ENCODE measurements around the gene CCDC73.
"Not testable (repeated sequence)": the region's sequence is repeated elsewhere in the genome, so short reads cannot be mapped to it uniquely, and the experiment has no call there.

The CCDC73 gene

GRCh38 chr11:32821917-32822560 lies 27.6 kb upstream of the CCDC73 start:
- Mint-ChIP-seq H3K36me3 (ENCODE audit: low read depth) (no peaks in the 10 kb centered on the region), H3K27ac (peak overlapping the region; percentile 60), H3K27me3 (peaks cover 5% of the 10 kb centered on the region), H3K9me3 (no peaks in the 10 kb centered on the region), H3K4me1 (ENCODE audit: low read depth) (peaks cover 26% of the 10 kb centered on the region), H3K4me3 (peak overlapping the region; percentile 16)
- no peak for DNase-seq

GRCh38 chr11:32821517-32821916 lies 27.1 kb upstream of the CCDC73 start:
- Mint-ChIP-seq H3K4me1 (ENCODE audit: low read depth) (peaks cover 26% of the 10 kb centered on the region), H3K27me3 (peaks cover 5% of the 10 kb centered on the region), H3K4me3 (peak overlapping the region; percentile 16), H3K27ac (peak overlapping the region; percentile 60), H3K36me3 (ENCODE audit: low read depth) (no peaks in the 10 kb centered on the region), H3K9me3 (no peaks in the 10 kb centered on the region)
- DNase-seq = no peak

GRCh38 chr11:32820497-32820896 lies 26.0 kb upstream of the CCDC73 start:
- peaks cover 28% of the 10 kb centered on the region for H3K4me1 Mint-ChIP-seq (ENCODE audit: low read depth)
- no peak overlapping the region for H3K4me3 Mint-ChIP-seq
- H3K27ac Mint-ChIP-seq = peak overlapping the region; percentile 38
- H3K9me3 Mint-ChIP-seq = no peaks in the 10 kb centered on the region
- no peak for DNase-seq
- peaks cover 5% of the 10 kb centered on the region for H3K27me3 Mint-ChIP-seq
- H3K36me3 Mint-ChIP-seq (ENCODE audit: low read depth) = no peaks in the 10 kb centered on the region

GRCh38 chr11:32819187-32819586 lies 24.7 kb upstream of the CCDC73 start:
- H3K27ac Mint-ChIP-seq = no peak overlapping the region
- DNase-seq = no peak
- H3K4me3 Mint-ChIP-seq = no peak overlapping the region
- no peaks in the 10 kb centered on the region for H3K36me3 Mint-ChIP-seq (ENCODE audit: low read depth)
- no peaks in the 10 kb centered on the region for H3K9me3 Mint-ChIP-seq
- H3K4me1 Mint-ChIP-seq (ENCODE audit: low read depth) = peaks cover 28% of the 10 kb centered on the region
- peaks cover 7% of the 10 kb centered on the region for H3K27me3 Mint-ChIP-seq

GRCh38 chr11:32817852-32818183 lies 23.4 kb upstream of the CCDC73 start:
- no peak for DNase-seq
- Mint-ChIP-seq H3K27me3 (peaks cover 2% of the 10 kb centered on the region), H3K9me3 (no peaks in the 10 kb centered on the region), H3K4me3 (no peak overlapping the region), H3K4me1 (ENCODE audit: low read depth) (peaks cover 28% of the 10 kb centered on the region), H3K27ac (no peak overlapping the region), H3K36me3 (ENCODE audit: low read depth) (no peaks in the 10 kb centered on the region)

GRCh38 chr11:32817181-32817851 lies 22.9 kb upstream of the CCDC73 start:
- no peak for DNase-seq
- Mint-ChIP-seq H3K27me3 (peaks cover 2% of the 10 kb centered on the region), H3K4me3 (no peak overlapping the region), H3K36me3 (ENCODE audit: low read depth) (no peaks in the 10 kb centered on the region), H3K4me1 (ENCODE audit: low read depth) (peaks cover 26% of the 10 kb centered on the region), H3K27ac (peak overlapping the region; percentile 11), H3K9me3 (no peaks in the 10 kb centered on the region)

GRCh38 chr11:32809313-32809712 lies 14.9 kb upstream of the CCDC73 start:
- Mint-ChIP-seq H3K36me3 (ENCODE audit: low read depth) (no peaks in the 10 kb centered on the region), H3K27ac (no peak overlapping the region), H3K4me1 (ENCODE audit: low read depth) (no peaks in the 10 kb centered on the region), H3K27me3 (no peaks in the 10 kb centered on the region), H3K9me3 (no peaks in the 10 kb centered on the region), H3K4me3 (no peak overlapping the region)
- DNase-seq = peak; percentile 50

GRCh38 chr11:32796425-32796824 lies 2.0 kb upstream of the CCDC73 start:
- Mint-ChIP-seq H3K4me1 (ENCODE audit: low read depth) (peaks cover 9% of the 10 kb centered on the region), H3K4me3 (no peak overlapping the region), H3K27ac (no peak overlapping the region), H3K36me3 (ENCODE audit: low read depth) (no peaks in the 10 kb centered on the region), H3K27me3 (peaks cover 18% of the 10 kb centered on the region), H3K9me3 (no peaks in the 10 kb centered on the region)
- no peak for DNase-seq

- H3K4me3 Mint-ChIP-seq = peak overlapping the region; percentile 33
- no peaks in the 10 kb centered on the region for H3K9me3 Mint-ChIP-seq
- peaks cover 9% of the 10 kb centered on the region for H3K4me1 Mint-ChIP-seq (ENCODE audit: low read depth)
- H3K27me3 Mint-ChIP-seq = peaks cover 24% of the 10 kb centered on the region
- peak; percentile 74 for DNase-seq
- H3K36me3 Mint-ChIP-seq (ENCODE audit: low read depth) = no peaks in the 10 kb centered on the region
- no peak overlapping the region for H3K27ac Mint-ChIP-seq
Measured at GRCh38 chr11:32792948-32793475, 1.4 kb downstream of the CCDC73 start.

GRCh38 chr11:32792111-32792947 lies 2.1 kb downstream of the CCDC73 start:
- peaks cover 24% of the 10 kb centered on the region for H3K27me3 Mint-ChIP-seq
- no peak for DNase-seq
- no peak overlapping the region for H3K27ac Mint-ChIP-seq
- peaks cover 9% of the 10 kb centered on the region for H3K4me1 Mint-ChIP-seq (ENCODE audit: low read depth)
- no peak overlapping the region for H3K4me3 Mint-ChIP-seq
- no peaks in the 10 kb centered on the region for H3K9me3 Mint-ChIP-seq
- no peaks in the 10 kb centered on the region for H3K36me3 Mint-ChIP-seq (ENCODE audit: low read depth)

GRCh38 chr11:32790916-32791315 lies 3.5 kb downstream of the CCDC73 start:
- no peaks in the 10 kb centered on the region for H3K36me3 Mint-ChIP-seq (ENCODE audit: low read depth)
- peaks cover 24% of the 10 kb centered on the region for H3K27me3 Mint-ChIP-seq
- H3K4me3 Mint-ChIP-seq = no peak overlapping the region
- no peak for DNase-seq
- H3K4me1 Mint-ChIP-seq (ENCODE audit: low read depth) = peaks cover 9% of the 10 kb centered on the region
- no peaks in the 10 kb centered on the region for H3K9me3 Mint-ChIP-seq
- H3K27ac Mint-ChIP-seq = no peak overlapping the region

- Mint-ChIP-seq H3K4me3 (no peak overlapping the region), H3K9me3 (no peaks in the 10 kb centered on the region), H3K27ac (no peak overlapping the region), H3K4me1 (ENCODE audit: low read depth) (no peaks in the 10 kb centered on the region), H3K36me3 (ENCODE audit: low read depth) (no peaks in the 10 kb centered on the region), H3K27me3 (peaks cover 11% of the 10 kb centered on the region)
- DNase-seq = no peak
Measured at GRCh38 chr11:32786811-32787210, 7.7 kb downstream of the CCDC73 start.

- DNase-seq = no peak
- Mint-ChIP-seq H3K27me3 (peaks cover 15% of the 10 kb centered on the region), H3K4me1 (ENCODE audit: low read depth) (no peaks in the 10 kb centered on the region), H3K4me3 (no peak overlapping the region), H3K36me3 (ENCODE audit: low read depth) (no peaks in the 10 kb centered on the region), H3K9me3 (no peaks in the 10 kb centered on the region), H3K27ac (no peak overlapping the region)
Measured at GRCh38 chr11:32785262-32785661, 9.2 kb downstream of the CCDC73 start.

GRCh38 chr11:32781721-32782120 lies 12.7 kb downstream of the CCDC73 start:
- no peak for DNase-seq
- H3K9me3 Mint-ChIP-seq = no peaks in the 10 kb centered on the region
- no peaks in the 10 kb centered on the region for H3K36me3 Mint-ChIP-seq (ENCODE audit: low read depth)
- no peak overlapping the region for H3K27ac Mint-ChIP-seq
- H3K27me3 Mint-ChIP-seq = peaks cover 9% of the 10 kb centered on the region
- H3K4me1 Mint-ChIP-seq (ENCODE audit: low read depth) = no peaks in the 10 kb centered on the region
- H3K4me3 Mint-ChIP-seq = no peak overlapping the region

GRCh38 chr11:32780839-32781238 lies 13.6 kb downstream of the CCDC73 start:
- H3K4me1 Mint-ChIP-seq (ENCODE audit: low read depth); H3K36me3 Mint-ChIP-seq (ENCODE audit: low read depth); H3K27me3 Mint-ChIP-seq; H3K27ac Mint-ChIP-seq; H3K4me3 Mint-ChIP-seq; H3K9me3 Mint-ChIP-seq; DNase-seq: not testable (repeated sequence)

Data from activated T-cell treated with anti-CD3 and anti-CD28 coated beads, Interleukin-2, amount 50 U/mL, for 24 hours (primary cell).